ENCODE measurements around the gene SSR4.

The SSR4 gene

DNA sequence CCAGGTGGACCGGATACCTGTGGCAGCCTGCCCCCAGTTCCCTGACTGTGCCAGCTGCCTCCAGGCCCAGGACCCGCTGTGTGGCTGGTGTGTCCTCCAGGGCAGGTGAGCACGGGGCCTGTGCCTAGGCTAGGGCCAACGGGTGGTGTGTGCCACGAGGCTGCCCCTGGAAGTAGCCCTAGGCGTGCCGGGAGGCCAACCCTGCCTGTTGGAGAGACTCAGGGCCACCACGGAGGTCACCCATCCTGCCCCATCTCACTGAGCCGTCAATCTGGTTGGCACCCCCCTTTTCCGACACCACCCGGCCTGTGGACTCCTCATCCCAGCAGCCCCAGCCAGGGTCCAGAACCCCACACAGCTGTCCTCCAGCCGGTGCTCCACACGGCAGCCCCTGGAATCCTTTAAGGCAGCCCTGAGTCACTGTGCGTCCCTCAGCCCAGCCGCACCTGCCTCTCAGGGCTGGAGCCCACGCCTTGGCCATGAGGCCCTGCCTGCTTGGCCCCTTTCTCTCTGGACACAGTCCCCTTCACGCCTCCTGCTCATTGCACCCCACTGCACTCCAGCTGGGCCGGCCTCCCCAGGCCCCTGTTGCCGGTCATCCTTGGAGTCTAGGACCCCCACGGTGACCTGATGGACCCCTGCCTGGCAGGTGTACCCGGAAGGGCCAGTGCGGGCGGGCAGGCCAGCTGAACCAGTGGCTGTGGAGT, 25.2 kb upstream of the SSR4 start:
- DNase-seq, result no peak

DNA sequence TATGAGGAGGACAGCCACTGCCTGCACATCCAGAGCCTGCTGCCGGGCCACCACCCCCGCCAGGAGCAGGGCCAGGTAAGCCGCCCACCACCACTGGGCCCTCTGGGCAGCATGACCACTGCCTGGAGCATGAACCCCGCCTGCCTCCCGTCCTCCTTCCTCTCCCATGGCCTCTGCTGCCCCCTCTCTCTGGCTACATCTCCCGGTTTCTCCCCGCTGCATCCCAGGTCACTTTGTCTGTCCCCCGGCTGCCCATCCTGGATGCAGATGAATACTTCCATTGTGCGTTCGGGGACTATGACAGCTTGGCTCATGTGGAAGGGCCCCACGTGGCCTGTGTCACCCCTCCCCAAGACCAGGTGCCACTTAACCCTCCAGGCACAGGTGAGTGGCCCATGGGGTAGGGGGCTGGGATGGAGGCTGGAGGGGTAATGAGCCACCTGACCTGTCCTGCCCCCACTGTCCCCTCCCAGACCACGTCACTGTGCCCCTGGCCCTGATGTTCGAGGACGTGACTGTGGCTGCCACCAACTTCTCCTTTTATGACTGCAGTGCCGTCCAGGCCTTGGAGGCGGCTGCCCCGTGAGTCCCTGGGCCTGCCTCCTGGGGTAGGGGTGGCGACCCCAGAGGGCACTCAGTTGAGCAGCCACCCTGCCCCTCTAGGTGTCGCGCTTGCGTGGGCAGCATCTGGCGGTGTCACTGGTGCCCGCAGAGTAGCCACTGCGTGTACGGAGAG, 24.4 kb upstream of the SSR4 start:
- no peak for DNase-seq

DNA sequence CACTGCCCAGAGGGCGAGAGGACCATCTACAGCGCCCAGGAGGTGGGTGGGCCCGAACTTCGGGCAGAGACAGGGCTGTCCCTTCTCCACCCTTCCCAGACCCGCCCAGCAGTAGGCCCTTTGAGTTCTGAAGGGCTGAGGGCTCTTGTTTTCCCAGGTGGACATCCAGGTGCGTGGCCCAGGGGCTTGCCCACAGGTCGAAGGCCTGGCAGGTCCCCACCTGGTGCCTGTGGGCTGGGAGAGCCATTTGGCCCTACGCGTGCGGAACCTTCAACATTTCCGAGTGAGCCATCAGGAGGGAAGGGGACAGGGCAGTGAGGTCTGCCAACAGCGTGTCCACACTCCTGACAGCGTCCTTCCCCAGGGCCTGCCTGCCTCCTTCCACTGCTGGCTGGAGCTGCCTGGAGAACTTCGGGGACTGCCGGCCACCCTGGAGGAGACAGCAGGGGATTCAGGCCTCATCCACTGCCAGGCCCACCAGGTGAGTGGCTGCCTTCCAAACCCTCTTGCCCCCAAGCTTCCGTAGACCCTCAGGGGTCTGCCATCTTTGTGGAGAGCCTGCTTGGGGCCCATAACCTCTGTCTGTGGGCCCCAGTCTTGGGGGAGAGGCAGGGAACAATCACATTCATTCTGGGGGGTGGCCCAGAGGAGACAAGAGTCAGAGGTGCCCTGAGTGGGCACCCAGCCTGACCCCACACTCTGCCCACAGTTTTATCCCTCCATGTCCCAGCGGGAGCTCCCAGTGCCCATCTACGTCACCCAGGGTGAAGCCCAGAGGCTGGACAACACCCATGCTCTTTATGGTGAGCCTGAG, 23.7 kb upstream of the SSR4 start:
- DNase-seq, result no peak

GRCh38 chrX:153771415-153772315, 22.8 kb upstream of the SSR4 start:
- DNase-seq, result no peak

DNA sequence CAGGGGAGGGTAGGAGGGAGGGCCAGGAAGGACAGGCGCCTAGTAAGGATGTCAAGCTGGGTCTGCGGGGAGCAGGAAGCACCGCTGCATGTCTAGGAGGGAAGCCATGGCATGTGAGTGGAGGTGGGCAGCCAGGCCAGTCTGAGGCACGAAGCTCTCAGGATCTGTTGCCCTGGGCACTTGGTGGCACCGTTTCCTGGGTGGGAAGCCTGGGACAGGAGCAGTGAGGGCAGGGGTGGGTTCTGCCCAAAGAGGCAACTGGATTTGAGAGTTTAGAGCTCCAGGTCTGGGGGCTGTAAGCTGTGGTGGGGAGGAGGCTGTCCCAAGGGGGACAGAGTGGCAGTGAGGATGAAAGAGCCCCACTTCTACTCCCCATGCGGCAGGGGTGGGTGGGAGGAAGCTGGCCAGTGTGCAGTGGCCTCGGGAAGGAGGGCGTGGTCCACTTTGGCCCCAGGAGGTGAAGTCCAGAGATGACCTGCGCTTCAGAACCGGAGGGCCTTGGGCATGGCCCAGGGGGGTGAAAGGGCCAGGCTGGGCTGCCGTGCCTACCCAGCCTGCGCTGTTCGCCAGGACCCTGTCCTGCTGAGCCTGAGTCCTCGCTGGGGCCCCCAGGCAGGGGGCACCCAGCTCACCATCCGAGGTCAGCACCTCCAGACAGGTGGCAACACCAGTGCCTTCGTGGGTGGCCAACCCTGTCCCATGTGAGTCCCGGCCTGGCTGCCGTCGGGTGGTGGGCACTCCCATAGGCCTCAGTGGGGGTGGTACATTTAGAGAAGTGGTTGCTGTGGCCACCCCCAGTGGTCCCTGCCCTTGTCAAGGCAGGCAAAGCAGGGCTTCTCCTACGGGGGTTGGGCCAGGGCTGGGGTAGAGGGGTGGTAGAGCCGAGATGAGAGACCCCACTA, 21.9 kb upstream of the SSR4 start:
- no peak for DNase-seq

DNA sequence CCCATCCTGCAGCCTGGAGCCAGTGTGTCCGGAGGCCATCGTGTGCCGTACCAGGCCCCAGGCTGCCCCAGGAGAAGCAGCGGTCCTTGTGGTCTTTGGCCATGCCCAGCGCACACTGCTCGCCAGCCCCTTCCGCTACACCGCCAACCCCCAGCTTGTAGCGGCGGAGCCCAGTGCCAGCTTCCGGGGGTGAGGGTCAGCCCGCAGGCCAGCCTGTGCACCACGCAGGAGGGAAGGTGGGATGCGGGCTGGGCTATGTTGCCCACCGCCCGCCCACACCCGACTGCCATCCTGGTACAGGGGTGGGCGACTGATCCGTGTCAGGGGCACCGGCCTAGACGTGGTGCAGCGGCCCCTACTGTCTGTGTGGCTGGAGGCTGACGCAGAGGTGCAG, 21.3 kb upstream of the SSR4 start:
- DNase-seq, result no peak

- DNase-seq, result no peak
These were observed 20.5 kb upstream of the SSR4 start for GRCh38 chrX:153773741-153774575.

GRCh38 chrX:153774576-153775292, 19.7 kb upstream of the SSR4 start:
- DNase-seq, result no peak

- DNase-seq, result no peak
These were observed 19.0 kb upstream of the SSR4 start for GRCh38 chrX:153775293-153776119.

- DNase-seq, result no peak
These were observed 18.3 kb upstream of the SSR4 start for GRCh38 chrX:153776120-153776599.

- no peak for DNase-seq
These were observed 17.8 kb upstream of the SSR4 start for GRCh38 chrX:153776611-153777045.

- no peak for DNase-seq
These were observed 17.0 kb upstream of the SSR4 start for GRCh38 chrX:153777261-153778090.

- no peak for DNase-seq
These were observed 16.3 kb upstream of the SSR4 start for GRCh38 chrX:153778181-153778580.

GRCh38 chrX:153778684-153779101, 15.8 kb upstream of the SSR4 start:
- DNase-seq, result no peak

DNA sequence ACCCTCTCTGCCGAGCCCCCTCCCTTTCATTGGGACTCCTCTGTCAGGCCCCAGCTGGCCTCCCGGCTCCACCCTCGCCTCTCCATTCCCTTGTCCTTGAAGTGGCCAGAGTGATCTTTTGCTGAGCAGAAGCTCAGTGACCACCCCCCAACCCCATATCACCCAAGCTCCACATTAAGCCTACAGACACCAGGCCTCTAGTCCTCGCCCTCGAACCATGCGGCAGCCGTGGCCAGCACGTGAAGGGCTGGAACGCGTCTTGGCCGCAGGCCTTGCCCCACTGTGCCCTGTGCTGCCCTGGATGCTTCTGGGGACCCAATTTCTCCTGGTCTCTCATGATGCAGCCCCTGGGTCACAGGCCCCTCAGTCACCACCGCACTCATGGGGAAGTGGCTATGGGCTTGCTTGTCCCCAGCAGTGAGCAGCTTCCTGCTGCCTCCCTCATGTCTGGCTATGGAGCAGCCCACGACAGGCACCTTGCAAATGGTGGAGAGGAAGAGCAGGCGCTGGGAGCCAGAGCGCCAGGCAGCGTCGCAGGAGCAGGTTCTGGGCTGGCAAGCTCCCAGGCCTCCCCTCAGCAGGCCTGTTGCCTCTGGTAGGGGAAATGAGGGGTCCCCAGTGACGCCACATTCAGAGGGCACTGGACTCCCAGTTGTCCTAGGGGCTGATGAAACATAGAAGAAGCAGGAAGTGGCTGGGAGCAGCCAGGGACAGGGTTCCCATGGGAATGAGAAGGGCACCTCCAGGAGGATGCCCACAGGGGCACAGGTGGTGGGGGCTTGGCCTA, 14.4 kb upstream of the SSR4 start:
- DNase-seq, result no peak

DNA sequence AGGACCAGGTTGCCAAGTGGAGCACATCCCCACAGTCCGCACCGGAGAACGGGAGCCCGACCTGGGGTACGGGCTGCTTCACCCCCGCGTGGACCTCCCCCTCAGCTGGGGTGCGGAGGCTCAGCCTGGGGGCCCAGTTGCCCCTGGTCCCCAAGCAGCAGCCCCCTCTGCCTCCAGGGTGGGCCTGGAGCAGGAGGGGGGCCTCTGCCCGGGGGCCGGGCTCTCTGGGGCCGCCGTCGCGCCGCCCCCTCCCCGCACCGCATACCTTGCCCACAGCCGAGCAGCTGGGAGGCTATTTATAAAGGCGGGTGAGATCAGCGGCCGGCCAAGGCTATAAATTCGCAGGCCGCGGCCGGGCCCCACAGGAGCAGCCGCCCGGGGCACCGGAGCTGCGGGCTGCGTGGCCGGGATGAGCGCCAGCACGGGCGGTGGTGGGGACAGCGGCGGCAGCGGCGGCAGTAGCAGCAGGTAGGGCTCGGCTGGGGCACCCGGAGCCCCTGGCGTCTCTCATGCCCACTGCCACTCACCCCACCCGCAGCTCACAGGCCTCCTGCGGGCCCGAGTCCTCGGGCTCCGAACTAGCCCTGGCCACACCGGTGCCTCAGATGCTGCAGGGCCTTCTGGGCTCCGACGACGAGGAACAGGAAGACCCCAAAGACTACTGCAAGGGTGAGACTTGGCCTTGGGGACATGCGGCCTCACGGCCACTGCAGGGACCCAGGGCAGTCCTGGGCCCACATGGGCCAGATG, 13.6 kb upstream of the SSR4 start, which contains the start of gene SRPK3:
SRPK3 (plus strand) TSS at position 364 of the 750 bp plus-strand sequence; CDS start at position 410, 46 bp downstream.
- peak; percentile 24 for DNase-seq
